ENCODE measurements around the gene PRKAR1B.

PRKAR1B gene

DNA sequence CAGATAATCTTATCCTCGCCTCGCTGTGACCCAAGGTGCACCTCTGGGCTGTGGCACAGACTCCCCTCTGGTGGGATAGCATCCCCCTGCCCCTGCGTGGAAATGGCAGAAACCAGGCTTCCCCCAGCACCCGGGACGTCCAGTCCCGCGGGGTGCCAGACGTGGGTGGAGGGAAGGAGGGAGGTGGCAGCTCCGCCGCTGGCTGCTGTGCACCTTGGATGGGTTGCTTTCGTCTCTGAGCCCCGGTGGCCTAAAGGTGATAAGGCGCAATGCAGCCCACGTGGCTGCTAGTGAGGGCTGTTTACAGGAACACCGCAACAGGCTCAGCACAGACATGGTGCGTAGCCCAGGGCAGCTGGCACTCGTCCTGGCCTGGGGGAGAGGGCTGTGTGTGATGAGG is 193.8 kb downstream of the PRKAR1B start:
- TF ChIP-seq, protein P1, sequence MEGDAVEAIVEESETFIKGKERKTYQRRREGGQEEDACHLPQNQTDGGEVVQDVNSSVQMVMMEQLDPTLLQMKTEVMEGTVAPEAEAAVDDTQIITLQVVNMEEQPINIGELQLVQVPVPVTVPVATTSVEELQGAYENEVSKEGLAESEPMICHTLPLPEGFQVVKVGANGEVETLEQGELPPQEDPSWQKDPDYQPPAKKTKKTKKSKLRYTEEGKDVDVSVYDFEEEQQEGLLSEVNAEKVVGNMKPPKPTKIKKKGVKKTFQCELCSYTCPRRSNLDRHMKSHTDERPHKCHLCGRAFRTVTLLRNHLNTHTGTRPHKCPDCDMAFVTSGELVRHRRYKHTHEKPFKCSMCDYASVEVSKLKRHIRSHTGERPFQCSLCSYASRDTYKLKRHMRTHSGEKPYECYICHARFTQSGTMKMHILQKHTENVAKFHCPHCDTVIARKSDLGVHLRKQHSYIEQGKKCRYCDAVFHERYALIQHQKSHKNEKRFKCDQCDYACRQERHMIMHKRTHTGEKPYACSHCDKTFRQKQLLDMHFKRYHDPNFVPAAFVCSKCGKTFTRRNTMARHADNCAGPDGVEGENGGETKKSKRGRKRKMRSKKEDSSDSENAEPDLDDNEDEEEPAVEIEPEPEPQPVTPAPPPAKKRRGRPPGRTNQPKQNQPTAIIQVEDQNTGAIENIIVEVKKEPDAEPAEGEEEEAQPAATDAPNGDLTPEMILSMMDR (IDR thresholded peaks at IDR 0.05; ENCODE audit: insufficient read depth, low read depth, low read length, missing control alignments) = no peak
- H3K4me3 ChIP-seq (ENCODE audit: low read length) = no peak overlapping the region
- DNase-seq (ENCODE audit: low read depth) = no peak

DNA sequence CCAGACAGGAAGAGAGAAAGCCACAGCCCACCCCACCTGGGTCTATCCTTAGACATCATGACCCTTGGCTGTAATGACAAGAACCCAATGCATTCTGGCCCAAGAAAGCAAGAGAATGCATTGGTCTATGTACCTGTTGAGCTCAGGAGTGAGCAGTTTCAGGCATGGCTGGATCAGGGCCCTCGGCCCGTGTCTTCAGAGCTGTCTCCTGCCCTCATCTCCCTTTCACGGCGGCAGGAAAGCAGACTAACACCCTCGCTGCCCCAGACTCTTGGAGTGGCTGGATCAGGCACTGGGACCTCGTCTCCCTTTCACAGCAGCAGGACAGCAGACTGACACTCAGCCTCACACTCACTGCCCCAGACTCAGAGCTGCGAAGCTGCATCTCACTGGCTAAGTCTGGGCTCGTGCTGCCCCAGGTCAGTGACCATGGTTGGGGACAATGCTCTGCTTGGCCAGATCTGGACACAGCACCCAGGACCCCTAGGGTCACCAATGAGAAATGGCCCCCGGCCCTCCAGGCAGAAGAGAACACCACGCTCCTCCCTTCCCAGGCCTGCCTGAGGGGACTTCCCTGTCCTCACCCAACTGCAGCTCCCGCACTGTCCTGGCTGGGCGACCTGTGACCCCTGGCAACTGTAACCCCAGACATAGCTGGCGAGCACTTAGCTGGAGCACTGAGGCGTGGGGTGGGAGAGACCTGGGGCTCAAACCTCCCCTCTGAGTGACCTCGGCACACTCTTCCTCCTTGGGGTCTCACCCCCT is 194.5 kb downstream of the PRKAR1B start:
- TF ChIP-seq, protein P1 (IDR thresholded peaks at IDR 0.05; ENCODE audit: insufficient read depth, low read depth, low read length, missing control alignments) = no peak
- DNase-seq (ENCODE audit: low read depth) = no peak
- no peak overlapping the region for H3K4me3 ChIP-seq (ENCODE audit: low read length)

DNA sequence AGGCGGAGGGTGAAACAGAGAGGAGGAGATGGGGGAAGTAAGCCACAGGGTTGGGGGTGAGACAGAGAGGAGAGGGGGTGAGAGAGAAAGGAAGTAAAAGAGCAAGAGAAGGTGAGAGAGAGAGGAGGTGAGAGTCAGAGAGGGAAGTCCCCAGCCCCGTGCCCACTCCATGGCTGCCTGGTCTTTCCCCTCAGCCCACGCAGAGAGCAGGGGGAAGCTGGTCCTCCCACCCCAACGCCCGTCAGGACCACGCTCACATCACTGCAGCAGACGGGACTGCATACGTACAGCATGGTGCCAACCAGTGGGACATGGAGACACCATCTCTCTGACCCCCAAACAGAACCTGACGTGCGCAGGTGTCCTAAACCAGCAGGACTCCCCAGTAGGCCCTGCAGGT is 195.3 kb downstream of the PRKAR1B start:
- TF ChIP-seq, protein P1 (IDR thresholded peaks at IDR 0.05; ENCODE audit: insufficient read depth, low read depth, low read length, missing control alignments) = no peak
- H3K4me3 ChIP-seq (ENCODE audit: low read length) = no peak overlapping the region
- no peak for DNase-seq (ENCODE audit: low read depth)

DNA sequence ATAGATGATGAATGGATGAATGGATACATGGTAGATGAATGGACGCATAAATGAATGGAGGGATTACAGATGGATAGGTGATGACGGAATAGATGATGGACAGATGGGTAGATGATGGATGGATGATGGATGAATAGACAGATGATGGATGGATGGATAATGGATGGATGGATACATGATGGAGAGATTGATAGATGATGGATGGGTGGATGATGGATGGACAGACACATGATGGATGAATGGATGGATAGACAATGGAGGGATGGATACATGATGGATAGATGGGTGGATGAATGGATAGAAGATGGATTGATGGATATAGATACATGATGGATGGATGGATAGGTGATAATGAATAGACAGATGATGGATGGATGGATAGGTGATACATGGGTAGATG is 198.6 kb downstream of the PRKAR1B start:
- no peak overlapping the region for H3K4me3 ChIP-seq (ENCODE audit: low read length)
- TF ChIP-seq, protein P1 (IDR thresholded peaks at IDR 0.05; ENCODE audit: insufficient read depth, low read depth, low read length, missing control alignments) = no peak
- no peak for DNase-seq (ENCODE audit: low read depth)

DNA sequence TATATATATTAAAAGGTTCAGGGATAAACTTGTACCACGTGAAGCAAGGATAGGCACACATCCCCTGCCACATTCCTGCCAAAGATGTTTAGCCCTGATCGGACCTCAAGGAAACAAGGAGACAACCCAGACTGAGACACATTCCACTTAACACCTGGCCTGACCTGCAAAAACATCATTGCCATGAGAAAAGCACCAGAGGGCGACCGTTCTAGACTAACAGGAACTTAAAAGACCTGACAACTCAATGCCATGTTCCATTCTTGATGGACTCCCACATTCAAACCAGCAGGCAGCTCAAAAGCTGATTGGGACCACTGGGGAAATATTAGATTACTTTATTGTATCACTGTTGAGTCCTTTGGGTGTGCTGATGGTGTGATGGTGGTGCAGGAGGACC is 199.4 kb downstream of the PRKAR1B start:
- TF ChIP-seq, protein P1 (IDR thresholded peaks at IDR 0.05; ENCODE audit: insufficient read depth, low read depth, low read length, missing control alignments) = no peak

DNA sequence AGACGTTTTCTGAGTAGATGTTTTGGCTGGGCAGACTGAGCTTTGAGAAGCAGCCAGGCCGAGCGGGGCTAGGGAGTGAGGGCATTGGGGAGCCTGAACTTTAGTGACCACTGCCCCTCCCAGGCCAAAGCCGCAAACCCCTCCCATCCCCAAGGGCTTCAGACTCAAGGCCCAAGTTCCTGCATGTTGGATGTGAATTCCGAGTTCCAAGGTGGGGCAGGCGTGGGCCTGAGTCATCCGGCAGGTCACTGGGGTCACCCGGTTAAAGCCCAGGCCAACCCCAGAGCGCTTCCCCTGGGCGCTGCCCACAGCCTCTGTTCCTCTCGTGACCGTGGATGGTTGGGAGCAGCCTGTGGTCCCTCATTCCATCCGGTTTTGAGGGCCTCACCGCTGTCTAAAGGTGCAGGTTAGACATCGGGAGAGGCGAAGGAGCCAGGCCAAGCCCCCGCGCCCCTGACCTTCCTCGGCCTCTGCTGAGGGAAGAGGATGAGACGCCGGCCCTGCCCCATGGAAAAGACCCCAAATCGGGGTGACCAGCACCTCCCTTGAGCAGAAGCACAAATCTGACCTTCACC is 200.5 kb downstream of the PRKAR1B start:
- DNase-seq (ENCODE audit: low read depth) = no peak
- TF ChIP-seq, protein P1 (IDR thresholded peaks at IDR 0.05; ENCODE audit: insufficient read depth, low read depth, low read length, missing control alignments) = no peak
- H3K4me3 ChIP-seq (ENCODE audit: low read length) = no peak overlapping the region

More for the DNA sequence above, 199.4 kb downstream of the PRKAR1B start:
- no peak for DNase-seq (ENCODE audit: low read depth)
- H3K4me3 ChIP-seq (ENCODE audit: low read length) = no peak overlapping the region
